ENCODE data around the gene GJA1.
"Not testable (repeated sequence)": the region's sequence is repeated elsewhere in the genome, so short reads cannot be mapped to it uniquely, and the experiment has no call there.

Gene GJA1

DNA sequence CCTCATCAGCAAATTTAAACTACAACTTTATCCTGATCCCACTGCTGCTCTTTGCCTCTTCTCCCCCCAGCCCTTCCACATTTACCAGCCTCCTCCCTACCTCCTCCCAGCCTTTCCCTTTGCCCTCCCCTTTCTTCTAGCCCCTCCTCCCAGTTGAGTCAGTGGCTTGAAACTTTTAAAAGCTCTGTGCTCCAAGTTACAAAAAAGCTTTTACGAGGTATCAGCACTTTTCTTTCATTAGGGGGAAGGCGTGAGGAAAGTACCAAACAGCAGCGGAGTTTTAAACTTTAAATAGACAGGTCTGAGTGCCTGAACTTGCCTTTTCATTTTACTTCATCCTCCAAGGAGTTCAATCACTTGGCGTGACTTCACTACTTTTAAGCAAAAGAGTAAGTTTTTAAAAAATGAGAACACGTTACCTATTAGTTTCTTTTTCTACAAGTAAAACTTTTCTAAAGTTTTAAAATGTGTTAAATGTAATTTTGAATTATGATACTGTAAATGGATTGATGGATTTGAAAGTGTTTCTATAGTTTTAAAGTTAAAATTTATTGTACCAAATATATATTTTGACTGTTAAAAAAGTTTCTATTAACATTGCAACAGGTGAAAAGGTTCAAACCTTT, at the start of gene GJA1:
Gene GJA1, plus strand, starts transcription at position 203 of the 626 bp plus-strand sequence. CDS start 11,202 bp downstream, outside the sequence.
- DNase-seq, result no peak

GRCh38 chr6:121386551-121386950, 48.9 kb upstream of the GJA1 start:
- not testable (repeated sequence) for DNase-seq

DNA sequence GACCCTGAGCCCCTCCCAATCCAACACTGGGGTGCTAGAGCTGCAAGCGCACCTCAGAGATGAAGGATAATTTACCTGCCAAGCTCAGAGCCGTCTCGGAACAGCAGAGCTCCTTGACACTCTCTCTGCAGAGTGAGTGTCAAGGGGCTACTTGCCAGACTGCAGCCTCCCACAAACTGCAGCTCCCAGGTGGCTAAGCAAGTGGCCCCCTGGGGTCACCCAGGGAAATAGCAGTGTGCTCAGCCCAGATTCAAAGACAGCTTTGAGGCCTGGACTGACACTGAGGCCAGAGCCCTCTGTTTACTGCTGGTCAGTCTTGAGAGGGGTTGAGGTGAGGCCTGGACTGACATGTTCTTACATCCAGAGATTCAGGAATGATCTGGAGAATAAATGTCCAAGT, 46.0 kb upstream of the GJA1 start:
- no peak for DNase-seq

DNA sequence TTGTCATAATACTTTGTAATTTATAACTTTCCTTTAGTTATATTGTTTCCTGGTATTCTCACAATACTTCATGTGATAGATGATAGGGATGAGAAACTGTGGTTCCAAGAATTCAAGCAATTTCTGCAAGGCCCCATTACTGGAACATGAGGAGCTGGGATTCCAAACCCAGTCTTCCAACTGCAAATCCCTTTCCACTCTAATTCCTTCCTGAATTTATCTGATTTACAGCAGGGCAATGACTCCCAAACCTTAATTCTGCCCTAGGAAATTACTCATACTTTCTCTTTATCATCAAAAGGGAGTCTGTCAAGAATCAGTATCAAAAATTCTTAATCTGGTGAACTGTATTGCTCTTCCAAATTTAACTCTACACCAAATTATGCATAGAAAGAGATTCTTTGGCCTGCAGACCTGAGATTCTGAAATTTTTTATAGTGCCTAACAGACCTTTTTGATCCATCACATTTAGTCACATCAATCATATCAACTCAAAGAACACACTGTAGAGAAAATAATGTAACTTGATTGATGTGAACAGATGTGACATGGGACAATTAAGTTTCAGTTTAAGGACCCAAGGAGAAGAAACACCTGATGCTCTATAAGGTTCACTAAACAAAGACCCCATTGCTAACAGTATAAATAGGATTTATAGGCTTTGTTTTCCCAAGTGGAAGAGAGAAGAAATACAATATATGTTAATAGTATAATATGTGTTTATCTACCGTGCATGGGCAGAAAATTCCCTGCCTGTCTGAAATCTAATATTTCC, 41.5 kb upstream of the GJA1 start:
- DNase-seq, result no peak

- DNase-seq, result no peak
These were observed 39.7 kb upstream of the GJA1 start for GRCh38 chr6:121395736-121396135.

- DNase-seq, result not testable (repeated sequence)
These were observed 38.3 kb upstream of the GJA1 start for GRCh38 chr6:121397188-121397587.

DNA sequence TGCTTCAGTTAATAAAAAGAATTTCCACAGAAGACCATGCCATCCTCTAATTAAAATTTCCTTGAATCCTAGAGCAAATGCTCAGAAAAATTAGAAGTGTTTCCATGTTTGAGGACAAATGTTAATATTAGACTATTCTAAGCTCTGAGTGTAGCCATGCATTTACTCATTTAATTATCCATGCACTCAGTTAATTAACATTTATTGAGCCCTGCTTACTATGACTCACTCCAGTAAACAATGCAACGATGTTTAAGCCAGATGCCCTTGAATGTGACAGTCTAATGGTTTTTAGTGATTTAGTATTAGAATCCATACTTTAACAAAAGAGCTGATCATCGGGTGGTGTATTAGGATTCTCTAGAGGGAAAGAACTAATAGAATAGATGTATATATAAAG, 37.3 kb upstream of the GJA1 start:
- DNase-seq, result no peak

DNA sequence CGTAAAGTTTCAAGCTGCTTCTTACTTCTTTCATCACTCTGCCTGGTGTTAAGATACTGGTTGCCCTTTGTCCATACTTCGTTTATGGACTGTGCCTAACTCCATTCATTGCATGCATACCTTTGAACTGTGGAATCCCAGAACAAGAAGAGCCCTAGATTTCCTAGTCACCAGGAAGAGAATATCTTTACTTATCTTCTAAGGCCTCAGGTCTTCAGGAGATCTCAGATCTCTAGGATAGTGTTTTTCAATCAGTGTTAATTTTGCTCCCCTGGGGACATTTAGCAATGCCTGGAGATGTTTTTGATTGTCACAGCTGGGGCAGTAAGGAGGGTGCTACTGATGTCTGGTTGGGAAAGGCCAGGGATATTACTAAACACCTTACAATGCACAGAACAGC, 35.5 kb upstream of the GJA1 start:
- no peak for DNase-seq

DNA sequence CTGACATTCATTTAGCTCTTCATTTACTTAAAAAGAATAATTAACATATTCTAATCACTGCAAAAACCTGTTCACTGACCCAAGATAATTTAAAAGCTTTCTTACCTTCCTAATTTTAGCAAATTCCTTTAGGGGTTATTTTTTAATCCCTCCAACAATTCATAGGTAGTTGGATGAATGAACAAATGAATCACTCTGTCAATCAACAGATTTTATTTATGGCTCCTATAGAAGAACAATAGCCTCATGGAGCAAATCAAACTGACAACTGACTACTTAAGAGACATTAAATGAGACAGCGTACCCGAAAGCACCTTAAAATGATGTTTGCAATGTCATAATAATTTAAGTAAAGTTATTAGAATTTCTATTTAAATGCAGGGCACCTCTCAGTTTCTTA, 31.5 kb upstream of the GJA1 start:
- DNase-seq, result no peak

- no peak for DNase-seq
These were observed 30.1 kb upstream of the GJA1 start for GRCh38 chr6:121405306-121405705.

DNA sequence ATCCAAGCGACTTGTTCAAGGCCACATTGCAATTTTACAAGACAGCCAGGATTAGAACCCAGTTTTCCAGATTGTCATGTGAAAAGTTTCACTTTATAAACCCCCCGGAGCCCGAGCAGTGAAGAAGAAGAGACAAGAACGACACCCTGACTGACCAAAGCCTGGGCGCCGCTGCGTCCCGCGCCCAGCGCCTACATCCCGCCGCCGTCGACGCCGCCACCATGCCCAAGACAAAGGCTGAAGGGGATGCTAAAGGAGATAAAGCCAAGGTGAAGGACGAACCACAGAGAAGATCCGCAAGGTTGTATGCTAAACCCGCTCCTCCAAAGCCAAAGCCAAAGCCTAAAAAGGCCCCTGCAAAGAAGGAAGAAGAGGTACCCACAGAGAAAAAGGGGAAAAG, 27.1 kb upstream of the GJA1 start:
- DNase-seq, result no peak

DNA sequence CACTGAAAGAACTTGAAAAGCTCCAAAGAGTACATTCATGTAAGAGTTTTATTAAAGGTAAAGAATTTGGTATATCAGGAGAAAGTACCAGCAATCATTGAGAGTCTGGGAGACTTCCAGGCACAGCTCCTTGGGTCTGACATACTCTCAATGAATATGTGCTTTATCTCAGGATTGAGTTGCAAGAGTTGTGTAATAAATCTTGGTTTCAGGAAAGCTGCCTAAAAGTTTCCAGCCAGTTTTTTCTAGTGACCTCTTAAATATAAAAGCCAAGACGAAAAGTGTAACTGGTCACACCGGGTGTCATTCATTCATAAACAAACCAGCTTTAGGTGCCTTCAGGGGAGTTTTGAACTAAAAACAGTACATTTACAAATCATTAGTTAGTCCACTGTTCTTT, 21.6 kb upstream of the GJA1 start:
- DNase-seq, result no peak

DNA sequence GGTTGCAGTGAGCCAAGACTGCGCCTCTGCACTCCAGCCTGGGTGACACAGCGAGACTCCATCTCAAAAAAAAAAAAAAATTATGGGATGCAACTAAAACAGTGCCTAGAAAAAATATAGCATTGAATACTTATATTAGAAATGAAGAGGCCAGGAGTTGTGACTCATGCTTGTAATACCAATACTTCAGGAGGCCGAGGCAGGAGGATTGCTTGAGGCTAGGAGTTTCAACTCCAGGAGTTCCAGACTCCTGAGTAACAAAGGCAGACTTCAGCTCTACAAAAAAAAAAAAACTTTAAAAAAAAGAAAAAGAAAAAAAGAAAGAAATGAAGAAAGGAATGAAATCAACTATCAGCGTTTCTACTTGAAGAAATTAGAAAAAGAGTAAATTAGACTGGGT, 17.1 kb upstream of the GJA1 start:
- DNase-seq, result no peak

- DNase-seq, result no peak
These were observed 8.8 kb upstream of the GJA1 start for GRCh38 chr6:121426686-121427085.

DNA sequence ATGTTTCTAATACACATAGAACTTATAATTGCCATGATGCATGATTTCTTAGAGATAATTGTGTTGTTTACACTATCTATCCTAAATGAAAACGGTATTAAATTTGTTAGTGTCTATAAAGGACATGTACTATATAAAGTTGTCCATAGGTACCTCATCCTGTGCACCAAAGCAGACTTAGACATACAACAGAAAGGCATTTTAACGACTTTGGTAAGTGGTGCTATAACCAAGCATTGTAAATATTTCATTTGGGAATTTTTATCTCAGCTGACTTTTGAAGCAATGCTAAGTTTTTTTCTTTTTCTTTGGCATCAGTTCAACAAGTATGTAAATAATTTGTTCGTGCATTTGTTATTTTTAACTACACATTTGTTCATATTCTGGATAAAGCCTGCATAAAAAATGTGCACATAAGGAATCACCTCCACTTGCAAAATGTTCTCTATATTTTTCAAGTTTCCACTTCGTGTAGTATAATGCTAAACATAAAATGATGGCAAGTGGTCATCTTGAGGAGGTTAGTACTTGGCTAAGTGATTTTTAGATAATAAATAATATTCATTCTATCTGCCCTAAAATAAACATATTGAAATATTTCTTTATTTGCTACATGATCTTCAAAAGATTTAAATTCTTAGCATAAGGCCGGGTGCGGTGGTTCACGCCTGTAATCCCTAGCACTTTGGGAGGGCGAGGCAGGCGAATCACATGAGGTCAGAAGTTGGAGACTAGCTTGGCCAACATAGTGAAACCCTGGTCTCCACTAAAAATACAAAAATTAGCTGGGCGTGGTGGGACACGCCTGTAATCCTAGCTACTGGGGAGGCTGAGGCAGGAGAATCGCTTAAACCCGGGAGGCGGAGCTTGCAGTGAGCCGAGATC, 6.3 kb upstream of the GJA1 start:
- DNase-seq, result no peak

DNA sequence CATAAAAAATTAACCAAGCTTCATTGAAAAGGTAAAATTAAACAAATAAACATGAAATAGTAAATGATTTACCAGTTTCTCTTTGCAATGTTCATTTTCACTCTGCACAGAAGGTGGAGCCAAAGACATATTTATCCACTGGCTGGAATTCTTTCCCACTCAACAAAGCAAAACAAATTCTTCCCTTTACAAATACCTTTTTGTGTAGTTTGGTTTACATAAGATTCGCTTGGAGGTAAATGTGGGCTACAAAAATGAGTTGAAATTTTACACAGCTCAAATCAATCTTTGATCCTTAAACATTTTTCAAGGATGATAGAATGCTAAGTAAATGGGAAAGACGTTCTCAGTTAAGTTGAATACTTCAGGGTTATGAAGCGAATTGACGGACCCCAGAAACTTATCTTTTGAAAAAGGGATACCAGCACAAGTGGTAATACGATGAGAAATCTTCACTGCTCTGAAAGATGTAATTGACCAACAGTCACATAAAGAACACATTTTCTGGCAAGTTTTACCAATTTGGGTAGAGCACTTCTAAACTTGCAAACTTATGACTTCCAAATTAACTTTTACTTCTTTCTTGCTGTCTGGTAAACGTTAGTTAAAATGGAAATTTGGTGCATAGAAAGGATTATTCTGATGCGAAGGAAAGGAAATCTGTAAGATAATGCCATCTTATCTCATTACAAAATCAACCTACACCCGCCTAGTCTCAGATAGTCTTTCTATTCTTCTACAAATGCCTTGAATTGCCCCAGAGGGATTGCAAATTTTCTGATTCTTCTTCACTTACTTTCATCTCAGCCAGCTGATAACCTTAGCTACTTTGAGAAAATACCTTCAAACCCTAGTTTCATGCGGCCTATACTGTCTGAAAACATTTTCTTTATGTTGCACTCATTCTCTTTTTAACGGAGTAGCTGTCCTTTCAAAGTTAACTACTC, 4.7 kb upstream of the GJA1 start:
- DNase-seq, result no peak

DNA sequence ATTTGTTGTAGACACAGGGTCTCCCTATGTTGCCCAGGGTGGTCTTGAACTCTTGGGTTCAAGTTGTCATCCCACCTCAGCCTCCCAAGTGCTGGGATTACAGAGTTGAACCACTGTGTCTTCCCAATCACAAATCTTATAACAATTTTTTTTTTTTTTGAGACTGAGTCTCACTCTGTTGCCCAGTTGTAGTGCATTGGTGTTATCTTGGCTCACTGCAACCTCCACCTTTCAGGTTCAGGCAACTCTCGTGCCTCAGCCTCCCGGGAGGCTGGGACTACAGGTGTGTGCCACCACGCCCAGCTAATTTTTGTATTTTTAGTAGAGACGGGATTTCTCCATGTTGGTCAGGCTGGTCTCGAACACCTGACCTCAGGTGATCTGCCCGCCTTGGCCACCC, 3.7 kb upstream of the GJA1 start:
- not testable (repeated sequence) for DNase-seq

DNA sequence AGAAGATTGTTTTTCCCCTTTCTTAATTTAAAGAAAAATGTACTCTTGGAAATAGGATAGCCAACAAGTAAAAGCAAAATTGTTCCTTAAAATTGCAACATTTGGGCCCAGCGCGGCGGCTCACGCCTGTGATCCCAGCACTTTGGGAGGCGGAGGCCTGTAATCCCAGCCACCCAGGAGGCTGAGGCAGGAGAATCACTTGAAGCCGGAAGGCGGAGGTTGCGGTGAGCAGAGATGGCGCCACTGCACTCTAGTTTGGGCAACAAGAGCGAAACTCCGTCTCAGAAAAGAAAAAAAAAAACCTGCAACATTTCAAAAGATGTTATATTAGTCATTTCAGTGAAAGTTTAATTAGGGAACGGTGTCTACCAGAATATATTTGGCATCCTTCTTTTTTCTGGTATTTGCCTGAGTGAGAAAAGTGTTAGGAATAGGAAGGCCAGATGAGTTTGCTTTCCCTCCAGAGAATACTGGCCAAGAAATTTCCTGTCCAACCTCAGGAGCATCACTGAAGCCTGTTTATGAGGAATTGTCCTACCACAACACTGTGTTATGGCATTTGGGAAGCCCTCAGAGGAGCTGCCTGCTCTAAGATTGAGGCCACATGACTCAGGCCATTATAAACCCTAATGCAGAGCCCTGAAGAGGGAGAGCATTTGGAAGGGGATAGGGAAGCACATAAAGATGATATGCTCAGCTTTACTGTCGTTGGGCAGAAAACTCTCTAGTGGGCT, 1.2 kb upstream of the GJA1 start:
- DNase-seq, result no peak

GRCh38 chr6:121436274-121436857, 920 bp downstream of the GJA1 start:
- DNase-seq, result no peak

DNA sequence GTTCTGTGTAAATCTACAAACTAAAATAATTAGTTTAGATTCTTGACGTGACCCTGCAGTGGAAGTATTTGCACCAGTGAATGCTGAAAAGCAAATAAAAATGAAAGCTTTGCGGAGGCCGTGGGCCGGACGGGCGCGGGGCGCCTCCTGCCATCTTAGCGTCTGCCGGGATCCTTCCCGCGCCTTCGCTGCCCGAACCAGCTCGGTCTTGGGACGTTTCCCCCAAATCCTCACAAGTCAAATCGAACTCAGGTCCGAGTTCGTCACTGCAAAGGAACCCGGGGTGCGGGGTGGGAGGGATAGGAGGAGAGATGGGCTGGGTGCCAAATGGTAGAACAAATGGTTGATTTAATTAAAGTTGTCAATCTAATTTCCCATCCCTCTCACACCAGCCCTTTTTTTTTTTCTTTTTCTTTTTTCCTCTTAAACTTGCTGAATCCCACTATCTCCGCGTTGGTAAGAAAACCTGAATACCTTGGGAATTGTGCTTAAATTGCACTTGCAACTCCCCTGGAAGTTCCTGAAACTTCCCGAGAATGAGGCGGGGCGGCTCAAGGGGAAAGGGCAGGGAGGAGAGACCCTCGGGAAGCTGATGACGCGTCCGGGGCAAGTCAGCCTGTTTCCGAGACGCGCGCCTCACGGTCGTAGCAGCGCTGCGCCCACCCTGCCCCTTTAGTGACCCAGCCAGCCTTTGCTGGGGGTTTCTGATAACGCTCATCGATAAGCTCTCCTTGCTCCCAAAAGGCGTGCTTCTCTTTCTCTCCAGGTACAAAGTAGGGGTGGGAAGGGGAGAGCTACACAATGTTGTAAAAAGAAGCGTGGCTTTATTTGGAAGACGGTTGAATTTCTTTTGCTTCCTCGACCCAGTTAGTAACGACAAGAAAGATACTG, 1.8 kb downstream of the GJA1 start:
- DNase-seq, result no peak
